Activated naive CD4-positive, alpha-beta T cell treated with anti-CD3 and anti-CD28 coated beads, Interleukin-2, amount 50 U/mL, for 72 hours (primary cell): ENCODE results near the gene LIPK. TPM values are rescaled to one million over a fixed set of nuclear protein-coding genes. Genes with fewer than 3 reads are reported as not detected.

Experiments
- ATAC-seq, 2 donors: fragments of 150-1000 bp; cut with Tn5 transposase; 2 replicates each; pipeline ENCODE4 v1.10.0; 2021; ENCODE audit warnings: mild to moderate bottlenecking in 2 of 2, moderate library complexity in 2 of 2
- DNase-seq, 2 donors: peaks; one replicate each; pipeline ENCODE4 v3.0.0; 2021 to 2022; ENCODE audit warnings: low spot score in 2 of 2
- H3K27ac Mint-ChIP-seq, 2 donors: one replicate each; pipeline ENCODE4 v1.8.0; 2022; ENCODE audit warnings: mild to moderate bottlenecking in 2 of 2, mixed read lengths in 2 of 2
- H3K36me3 Mint-ChIP-seq, 2 donors: one replicate each; pipeline ENCODE4 v1.8.0; 2022; ENCODE audit warnings: mixed read lengths in 2 of 2
- H3K9me3 Mint-ChIP-seq, 2 donors: one replicate each; pipeline ENCODE4 v1.8.0; 2022; ENCODE audit warnings: mixed read lengths in 2 of 2
- total RNA-seq, 2 donors: library from RNA; stranded (reverse); gene quantifications; one replicate each; pipeline ENCODE4 v1.2.3, GENCODE V29; 2022

The LIPK gene
- total RNA-seq, 2 donors from 2014 or later, result not detected

- Mint-ChIP-seq H3K9me3 (no peaks in the 10 kb centered on the region), H3K27ac (no peak overlapping the region), H3K36me3 (no peaks in the 10 kb centered on the region)
- DNase-seq (peak in 1 of 2 donors; percentile 6), ATAC-seq (peak; percentile 97 to 99)
Measured at GRCh38 chr10:88755753-88756152, 49.7 kb downstream of the LIPK start.

GRCh38 chr10:88756660-88757059 lies 50.6 kb downstream of the LIPK start:
- Mint-ChIP-seq H3K27ac (no peak overlapping the region), H3K36me3 (no peaks in the 10 kb centered on the region), H3K9me3 (no peaks in the 10 kb centered on the region)
- ATAC-seq, result no peak
- no peak for DNase-seq

- H3K36me3 Mint-ChIP-seq, result no peaks in the 10 kb centered on the region
- H3K27ac Mint-ChIP-seq, result no peak within 1 kb of the TSS
- H3K9me3 Mint-ChIP-seq, result no peaks in the 10 kb centered on the region
- ATAC-seq (no peak), DNase-seq (no peak)
Measured at GRCh38 chr10:88759366-88760101, 53.5 kb downstream of the LIPK start, which contains the start of gene LIPN. TSS of gene LIPN (plus strand) at chr10:88760020. CDS start at chr10:88761406, 1,386 bp downstream.

- H3K27ac Mint-ChIP-seq, result no peak overlapping the region
- H3K9me3 Mint-ChIP-seq, result no peaks in the 10 kb centered on the region
- DNase-seq, result no peak
- no peaks in the 10 kb centered on the region for H3K36me3 Mint-ChIP-seq
- ATAC-seq, result no peak
Measured at GRCh38 chr10:88762906-88763305, 56.9 kb downstream of the LIPK start.

GRCh38 chr10:88763441-88763840 lies 57.4 kb downstream of the LIPK start:
- Mint-ChIP-seq H3K36me3 (no peaks in the 10 kb centered on the region), H3K9me3 (no peaks in the 10 kb centered on the region), H3K27ac (no peak overlapping the region)
- DNase-seq (no peak), ATAC-seq (no peak)

GRCh38 chr10:88764110-88764509 lies 58.1 kb downstream of the LIPK start:
- Mint-ChIP-seq H3K9me3 (no peaks in the 10 kb centered on the region), H3K36me3 (no peaks in the 10 kb centered on the region)
- ATAC-seq, result no peak

GRCh38 chr10:88765816-88766215 lies 59.8 kb downstream of the LIPK start:
- H3K27ac Mint-ChIP-seq, result no peak overlapping the region
- H3K9me3 Mint-ChIP-seq, result no peaks in the 10 kb centered on the region
- H3K36me3 Mint-ChIP-seq, result no peaks in the 10 kb centered on the region
- ATAC-seq, result no peak
- DNase-seq, result no peak

More at GRCh38 chr10:88764110-88764509, 58.1 kb downstream of the LIPK start:
- H3K27ac Mint-ChIP-seq, result no peak overlapping the region
- DNase-seq, result no peak

- no peak for ATAC-seq
- Mint-ChIP-seq H3K36me3 (no peaks in the 10 kb centered on the region), H3K9me3 (peaks cover 0 to 6% of the 10 kb centered on the region in 2 donors), H3K27ac (no peak overlapping the region)
- no peak for DNase-seq
Measured at GRCh38 chr10:88769384-88769783, 63.3 kb downstream of the LIPK start.

- Mint-ChIP-seq H3K36me3 (no peaks in the 10 kb centered on the region), H3K27ac (no peak overlapping the region), H3K9me3 (no peaks in the 10 kb centered on the region)
- ATAC-seq, result no peak
- no peak for DNase-seq
Measured at GRCh38 chr10:88781206-88781605, 75.2 kb downstream of the LIPK start.

- ATAC-seq (no peak), DNase-seq (no peak)
- H3K27ac Mint-ChIP-seq, result no peak overlapping the region
- H3K9me3 Mint-ChIP-seq, result no peaks in the 10 kb centered on the region
- no peaks in the 10 kb centered on the region for H3K36me3 Mint-ChIP-seq
Measured at GRCh38 chr10:88782222-88782621, 76.2 kb downstream of the LIPK start.

GRCh38 chr10:88783724-88784123 lies 77.7 kb downstream of the LIPK start:
- DNase-seq (no peak), ATAC-seq (no peak)
- Mint-ChIP-seq H3K27ac (no peak overlapping the region), H3K9me3 (no peaks in the 10 kb centered on the region), H3K36me3 (no peaks in the 10 kb centered on the region)

- Mint-ChIP-seq H3K9me3 (no peaks in the 10 kb centered on the region), H3K36me3 (no peaks in the 10 kb centered on the region), H3K27ac (no peak overlapping the region)
- ATAC-seq (no peak), DNase-seq (no peak)
Measured at GRCh38 chr10:88786032-88786770, 80.2 kb downstream of the LIPK start.

GRCh38 chr10:88787463-88787862 lies 81.4 kb downstream of the LIPK start:
- no peak for ATAC-seq

GRCh38 chr10:88788924-88789323 lies 82.9 kb downstream of the LIPK start:
- ATAC-seq, result no peak
- H3K9me3 Mint-ChIP-seq, result no peaks in the 10 kb centered on the region

More at GRCh38 chr10:88787463-88787862, 81.4 kb downstream of the LIPK start:
- no peak overlapping the region for H3K27ac Mint-ChIP-seq
- H3K9me3 Mint-ChIP-seq, result no peaks in the 10 kb centered on the region
- DNase-seq, result no peak
- no peaks in the 10 kb centered on the region for H3K36me3 Mint-ChIP-seq

GRCh38 chr10:88791924-88792323 lies 85.9 kb downstream of the LIPK start:
- DNase-seq (no peak), ATAC-seq (no peak)
- no peaks in the 10 kb centered on the region for H3K36me3 Mint-ChIP-seq
- H3K9me3 Mint-ChIP-seq, result no peaks in the 10 kb centered on the region
- H3K27ac Mint-ChIP-seq, result no peak overlapping the region

More at GRCh38 chr10:88788924-88789323, 82.9 kb downstream of the LIPK start:
- no peak for DNase-seq
- Mint-ChIP-seq H3K36me3 (no peaks in the 10 kb centered on the region), H3K27ac (no peak overlapping the region)

GRCh38 chr10:88792661-88793060 lies 86.6 kb downstream of the LIPK start:
- DNase-seq (no peak), ATAC-seq (peak in 1 of 2 donors; percentile 17)
- no peak overlapping the region for H3K27ac Mint-ChIP-seq
- no peaks in the 10 kb centered on the region for H3K9me3 Mint-ChIP-seq
- H3K36me3 Mint-ChIP-seq, result no peaks in the 10 kb centered on the region

- H3K36me3 Mint-ChIP-seq, result no peaks in the 10 kb centered on the region
- ATAC-seq, result peak; percentile 96
- DNase-seq, result no peak
- H3K27ac Mint-ChIP-seq, result peak overlapping the region in 1 of 2 donors; percentile 94
- no peaks in the 10 kb centered on the region for H3K9me3 Mint-ChIP-seq
Measured at GRCh38 chr10:88793712-88794299, 87.8 kb downstream of the LIPK start.
